Embryonic facial prominence (tissue), 1 donor: ENCODE measurements around the gene OPHN1.
"Not testable (repeated sequence)": the region's sequence is repeated elsewhere in the genome, so short reads cannot be mapped to it uniquely, and the experiment has no call there.

Experiments
- DNase-seq: peaks from one replicate; pipeline ENCODE4 v3.0.0-alpha.2; 2016; ENCODE audit errors: extremely low spot score

OPHN1 gene

GRCh38 chrX:68363984-68364383, 69.3 kb downstream of the OPHN1 start:
- DNase-seq = no peak

GRCh38 chrX:68358679-68359078, 74.6 kb downstream of the OPHN1 start:
- DNase-seq = no peak

- no peak for DNase-seq
Observed at GRCh38 chrX:68355629-68355920, 77.7 kb downstream of the OPHN1 start.

- DNase-seq = no peak
Observed at GRCh38 chrX:68354879-68355628, 78.2 kb downstream of the OPHN1 start.

- DNase-seq = no peak
Observed at GRCh38 chrX:68345025-68345424, 88.3 kb downstream of the OPHN1 start.

- no peak for DNase-seq
Observed at GRCh38 chrX:68343551-68343950, 89.7 kb downstream of the OPHN1 start.

GRCh38 chrX:68332201-68332731, 101.0 kb downstream of the OPHN1 start:
- no peak for DNase-seq

- DNase-seq = not testable (repeated sequence)
Observed at GRCh38 chrX:68326841-68327240, 106.5 kb downstream of the OPHN1 start.

GRCh38 chrX:68307769-68308168, 125.5 kb downstream of the OPHN1 start:
- no peak for DNase-seq

GRCh38 chrX:68304602-68305001, 128.7 kb downstream of the OPHN1 start:
- DNase-seq = no peak

GRCh38 chrX:68299898-68300297, 133.4 kb downstream of the OPHN1 start:
- DNase-seq = no peak

- no peak for DNase-seq
Observed at GRCh38 chrX:68292471-68292870, 140.8 kb downstream of the OPHN1 start.

GRCh38 chrX:68288127-68288526, 145.2 kb downstream of the OPHN1 start:
- no peak for DNase-seq

GRCh38 chrX:68287419-68287818, 145.9 kb downstream of the OPHN1 start:
- no peak for DNase-seq

- no peak for DNase-seq
Observed at GRCh38 chrX:68286980-68287379, 146.3 kb downstream of the OPHN1 start.

GRCh38 chrX:68286076-68286475, 147.2 kb downstream of the OPHN1 start:
- DNase-seq = no peak

- DNase-seq = no peak
Observed at GRCh38 chrX:68284281-68284904, 148.9 kb downstream of the OPHN1 start.

- DNase-seq = no peak
Observed at GRCh38 chrX:68273887-68274286, 159.4 kb downstream of the OPHN1 start.

GRCh38 chrX:68264793-68265192, 168.5 kb downstream of the OPHN1 start:
- DNase-seq = not testable (repeated sequence)

GRCh38 chrX:68261060-68261672, 172.1 kb downstream of the OPHN1 start:
- no peak for DNase-seq

- DNase-seq = no peak
Observed at GRCh38 chrX:68256990-68257389, 176.3 kb downstream of the OPHN1 start.

GRCh38 chrX:68254738-68255645, 178.3 kb downstream of the OPHN1 start:
- no peak for DNase-seq
